DOHH2 (cell line): ENCODE measurements around the gene PLCB3.

Source experiments
- H3F3A ChIP-seq: fragments of 200-600 bp; sonication (generic), shearing (Covaris generic); 2 replicates; pipeline ENCODE4 v1.6.0; 2016; ENCODE audit warnings: antibody characterized with exemption, mild to moderate bottlenecking; ENCODE audit not compliant: control insufficient read depth, insufficient read depth
- H3K27ac ChIP-seq: fragments of 200-600 bp; sonication (generic); 2 replicates; pipeline ENCODE4 v1.5.1; 2014; ENCODE audit warnings: low read depth, mild to moderate bottlenecking, low read length, moderate library complexity
- H3K27me3 ChIP-seq: fragments of 200-600 bp; sonication (generic); 2 replicates; pipeline ENCODE4 v1.6.1; 2014; ENCODE audit warnings: mild to moderate bottlenecking, low read length, mixed read lengths; ENCODE audit not compliant: control insufficient read depth
- H3K36me3 ChIP-seq: fragments of 200-600 bp; sonication (generic); 2 replicates; pipeline ENCODE4 v1.6.1; 2014; ENCODE audit warnings: mild to moderate bottlenecking, low read length, moderate library complexity, mixed read lengths; ENCODE audit not compliant: control insufficient read depth
- H3K4me1 ChIP-seq: fragments of 200-600 bp; sonication (generic); 2 replicates; pipeline ENCODE4 v1.6.1; 2014; ENCODE audit warnings: mild to moderate bottlenecking, low read length, mixed read lengths; ENCODE audit not compliant: control insufficient read depth
- H3K4me2 ChIP-seq: fragments of 200-600 bp; sonication (generic); 2 replicates; pipeline ENCODE4 v1.6.0; 2014; ENCODE audit warnings: mild to moderate bottlenecking, low read length, moderate library complexity
- H3K4me3 ChIP-seq: fragments of 200-600 bp; sonication (generic); 2 replicates; pipeline ENCODE4 v1.5.1; 2014; ENCODE audit warnings: mild to moderate bottlenecking, low read length, mixed read lengths
- H3K79me2 ChIP-seq: fragments of 200-600 bp; sonication (generic); 2 replicates; pipeline ENCODE4 v1.6.1; 2014; ENCODE audit warnings: mild to moderate bottlenecking, low read length, mixed read lengths; ENCODE audit not compliant: control insufficient read depth
- H3K9me2 ChIP-seq: fragments of 200-600 bp; sonication (generic); replicated peaks from 2 replicates; pipeline ENCODE4 v1.6.1; 2014; ENCODE audit warnings: mild to moderate bottlenecking, low read length, mixed read lengths; ENCODE audit not compliant: control insufficient read depth
- H3K9me3 ChIP-seq: fragments of 200-600 bp; sonication (generic); 2 replicates; pipeline ENCODE4 v1.6.1; 2014; ENCODE audit warnings: antibody characterized with exemption, low read length, mixed read lengths; ENCODE audit not compliant: control insufficient read depth, insufficient read depth
- H4K20me1 ChIP-seq: fragments of 200-600 bp; sonication (generic); 2 replicates; pipeline ENCODE4 v1.6.0; 2014; ENCODE audit warnings: low read depth, mild to moderate bottlenecking, antibody characterized with exemption, low read length, moderate library complexity; ENCODE audit not compliant: control insufficient read depth, insufficient read depth
- CTCF ChIP-seq: fragments of 200-600 bp; sonication (generic); IDR thresholded peaks from one replicate; pipeline ENCODE4 v1.5.1; 2014; ENCODE audit warnings: antibody characterized with exemption, mild to moderate bottlenecking, low read depth, low read length; ENCODE audit not compliant: poor library complexity, severe bottlenecking
- EZH2phosphoT487 ChIP-seq: fragments of 200-600 bp; sonication (generic); IDR thresholded peaks from 2 replicates; pipeline ENCODE4 v1.6.1; 2017; ENCODE audit warnings: borderline replicate concordance, mild to moderate bottlenecking, antibody characterized with exemption, low read length, moderate library complexity, mixed read lengths

Gene PLCB3

DNA sequence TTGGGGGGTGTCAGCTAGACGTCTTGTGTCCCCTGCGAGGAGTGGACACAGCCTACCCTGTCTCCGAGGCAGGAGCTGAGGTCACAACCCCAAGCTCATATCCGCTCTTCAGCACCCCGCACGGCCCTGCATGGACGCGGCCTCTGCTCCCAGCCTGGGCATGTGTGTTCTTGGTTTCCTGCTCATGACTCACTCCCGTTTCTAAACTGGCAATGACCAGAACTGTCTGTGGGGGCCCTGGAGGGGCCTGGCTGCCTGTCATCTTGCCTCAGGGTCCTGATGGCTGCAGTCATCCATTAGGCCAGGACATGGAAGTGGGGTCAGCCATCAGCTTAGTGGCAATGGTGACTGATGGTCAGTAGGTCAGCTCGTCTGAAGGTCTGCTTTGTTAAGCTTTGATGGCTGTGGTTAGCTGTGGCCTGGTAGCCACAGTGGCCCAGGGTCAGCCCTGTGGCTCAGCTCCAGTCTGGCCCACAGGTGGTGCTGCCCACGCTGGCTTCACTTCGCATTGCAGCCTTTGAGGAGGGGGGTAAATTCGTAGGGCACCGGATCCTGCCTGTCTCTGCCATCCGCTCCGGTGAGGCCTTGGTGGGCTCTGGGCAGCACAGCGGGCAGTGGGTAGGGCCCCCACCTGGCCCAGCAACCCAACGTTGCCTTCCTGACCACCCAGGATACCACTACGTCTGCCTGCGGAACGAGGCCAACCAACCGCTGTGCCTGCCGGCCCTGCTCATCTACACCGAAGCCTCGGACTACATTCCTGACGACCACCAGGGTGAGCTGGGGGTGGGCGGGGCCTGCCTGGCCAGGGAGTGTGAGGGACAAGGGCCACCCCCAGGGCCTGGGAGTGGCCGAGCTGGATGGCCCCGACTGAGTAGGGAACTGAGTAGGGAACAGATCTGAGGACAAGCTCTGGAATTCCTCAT, 12.0 kb downstream of the PLCB3 start:
- Histone ChIP-seq H3K4me1 (peaks cover 7% of the 10 kb centered on the region), H3K36me3 (peaks cover 37% of the 10 kb centered on the region)

DNA sequence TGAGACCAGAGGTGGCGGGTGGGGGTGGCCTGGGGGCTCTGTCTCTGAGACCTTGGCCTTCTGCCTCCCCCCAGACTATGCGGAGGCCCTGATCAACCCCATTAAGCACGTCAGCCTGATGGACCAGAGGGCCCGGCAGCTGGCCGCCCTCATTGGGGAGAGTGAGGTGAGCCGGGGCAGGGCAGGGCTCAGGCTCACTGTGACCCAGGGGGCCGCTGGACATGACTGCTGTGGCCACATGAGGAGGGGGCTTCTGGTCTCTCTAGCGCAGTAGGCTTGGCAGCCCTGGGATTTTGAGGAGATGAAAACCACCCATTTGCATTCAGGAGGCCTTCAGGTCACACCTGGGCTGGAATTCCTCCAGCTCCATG, 12.6 kb downstream of the PLCB3 start:
- Histone ChIP-seq H3K4me3 (no peak overlapping the region), H3K27me3 (no peaks in the 10 kb centered on the region), H3K9me3 (no peaks in the 10 kb centered on the region), H3K9me2 (no peaks in the 10 kb centered on the region), H3F3A (no peaks in the 10 kb centered on the region), H4K20me1 (no peaks in the 10 kb centered on the region), H3K79me2 (peaks cover 8% of the 10 kb centered on the region), H3K4me2 (no peak overlapping the region), H3K4me1 (peaks cover 13% of the 10 kb centered on the region), H3K27ac (no peak overlapping the region), H3K36me3 (peaks cover 35% of the 10 kb centered on the region)
- TF ChIP-seq CTCF (no peak), EZH2phosphoT487 (no peak)

More for the DNA sequence above, 12.0 kb downstream of the PLCB3 start:
- H3K79me2 ChIP-seq: peaks cover 1% of the 10 kb centered on the region
- H3K4me2 ChIP-seq: no peak overlapping the region
- H3K4me3 ChIP-seq: no peak overlapping the region
- H4K20me1 ChIP-seq: no peaks in the 10 kb centered on the region
- no peaks in the 10 kb centered on the region for H3K9me3 ChIP-seq
- H3K27ac ChIP-seq: no peak overlapping the region
- H3K9me2 ChIP-seq: no peaks in the 10 kb centered on the region
- TF ChIP-seq CTCF (no peak), EZH2phosphoT487 (no peak)
- H3K27me3 ChIP-seq: no peaks in the 10 kb centered on the region
- no peaks in the 10 kb centered on the region for H3F3A ChIP-seq

GRCh38 chr11:64264371-64264852, 13.1 kb downstream of the PLCB3 start:
- peaks cover 10% of the 10 kb centered on the region for H3K79me2 ChIP-seq
- H4K20me1 ChIP-seq: no peaks in the 10 kb centered on the region
- no peak overlapping the region for H3K27ac ChIP-seq
- H3K27me3 ChIP-seq: no peaks in the 10 kb centered on the region
- peaks cover 1% of the 10 kb centered on the region; the same call in 1 of the 2 replicates for H3F3A ChIP-seq
- H3K36me3 ChIP-seq: peaks cover 34% of the 10 kb centered on the region
- no peaks in the 10 kb centered on the region for H3K9me2 ChIP-seq
- H3K4me1 ChIP-seq: peaks cover 14% of the 10 kb centered on the region
- no peaks in the 10 kb centered on the region for H3K9me3 ChIP-seq
- no peak overlapping the region for H3K4me2 ChIP-seq
- no peak overlapping the region for H3K4me3 ChIP-seq
- TF ChIP-seq EZH2phosphoT487 (no peak), CTCF (no peak)
